ENCODE results near the gene EXT2. TPM values are rescaled to one million over a fixed set of nuclear protein-coding genes. Genes with fewer than 3 reads are reported as not detected.
A peak's percentile ranks its signal among the peaks of the same experiment; 100 is the strongest.

EXT2 gene
- total and polyA plus RNA-seq, 2 experiments from 2014 or later, result 44.1 to 53.1 TPM

- H3K9me3 ChIP-seq (ENCODE audit: low read depth), result no peaks in the 10 kb centered on the region
- no peak for DNase-seq (ENCODE audit: low read depth in 1 of 2, low spot score in 1 of 2)
- no peaks in the 10 kb centered on the region for H3K4me1 ChIP-seq (ENCODE audit: low read depth)
- no peak overlapping the region for H3K4me3 ChIP-seq
- H3K27me3 ChIP-seq, result no peaks in the 10 kb centered on the region
- no peak overlapping the region for H3K27ac ChIP-seq
- TF ChIP-seq CTCF (IDR thresholded peaks at IDR 0.05; ENCODE audit: low read depth, low read length), result no peak
- no peaks in the 10 kb centered on the region for H3K36me3 ChIP-seq
Observed at GRCh38 chr11:44199298-44199697, 103.8 kb downstream of the EXT2 start.

GRCh38 chr11:44199816-44200215 is 104.3 kb downstream of the EXT2 start:
- Histone ChIP-seq H3K9me3 (ENCODE audit: low read depth) (no peaks in the 10 kb centered on the region), H3K4me1 (ENCODE audit: low read depth) (no peaks in the 10 kb centered on the region)
- no peak for TF ChIP-seq CTCF (IDR thresholded peaks at IDR 0.05; ENCODE audit: low read depth, low read length)

GRCh38 chr11:44203270-44204043 is 108.0 kb downstream of the EXT2 start:
- no peak for TF ChIP-seq CTCF (IDR thresholded peaks at IDR 0.05; ENCODE audit: low read depth, low read length)
- Histone ChIP-seq H3K27ac (no peak overlapping the region), H3K27me3 (no peaks in the 10 kb centered on the region), H3K4me1 (ENCODE audit: low read depth) (peaks cover 29% of the 10 kb centered on the region), H3K9me3 (ENCODE audit: low read depth) (no peaks in the 10 kb centered on the region), H3K4me3 (no peak overlapping the region), H3K36me3 (no peaks in the 10 kb centered on the region)
- no peak for DNase-seq (ENCODE audit: low read depth in 1 of 2, low spot score in 1 of 2)

More at GRCh38 chr11:44199816-44200215, 104.3 kb downstream of the EXT2 start:
- DNase-seq (ENCODE audit: low read depth in 1 of 2, low spot score in 1 of 2), result no peak
- Histone ChIP-seq H3K27ac (no peak overlapping the region), H3K36me3 (no peaks in the 10 kb centered on the region), H3K4me3 (no peak overlapping the region), H3K27me3 (no peaks in the 10 kb centered on the region)

- no peak for TF ChIP-seq CTCF (IDR thresholded peaks at IDR 0.05; ENCODE audit: low read depth, low read length)
- H3K27me3 ChIP-seq, result no peaks in the 10 kb centered on the region
Observed at GRCh38 chr11:44205352-44205751, 109.9 kb downstream of the EXT2 start.

GRCh38 chr11:44205836-44206235 is 110.4 kb downstream of the EXT2 start:
- Histone ChIP-seq H3K27ac (peak overlapping the region; percentile 25), H3K9me3 (ENCODE audit: low read depth) (no peaks in the 10 kb centered on the region), H3K4me1 (ENCODE audit: low read depth) (peaks cover 44% of the 10 kb centered on the region), H3K4me3 (no peak overlapping the region), H3K36me3 (no peaks in the 10 kb centered on the region), H3K27me3 (no peaks in the 10 kb centered on the region)
- TF ChIP-seq CTCF (IDR thresholded peaks at IDR 0.05; ENCODE audit: low read depth, low read length), result no peak
- no peak for DNase-seq (ENCODE audit: low read depth in 1 of 2, low spot score in 1 of 2)

More at GRCh38 chr11:44205352-44205751, 109.9 kb downstream of the EXT2 start:
- Histone ChIP-seq H3K4me3 (no peak overlapping the region), H3K4me1 (ENCODE audit: low read depth) (peaks cover 44% of the 10 kb centered on the region), H3K27ac (peak overlapping the region; percentile 25), H3K9me3 (ENCODE audit: low read depth) (no peaks in the 10 kb centered on the region), H3K36me3 (no peaks in the 10 kb centered on the region)
- no peak for DNase-seq (ENCODE audit: low read depth in 1 of 2, low spot score in 1 of 2)

Data from cardiac muscle cell (in vitro differentiated cells and primary cell).